ENCODE data around the gene MED29. TPM values are rescaled to one million over a fixed set of nuclear protein-coding genes. Genes with fewer than 3 reads are reported as not detected.

Gene MED29
- total and polyA plus RNA-seq, 2 of the 4 experiments (the other 2 are of a cell fraction) = 17.6 to 28.8 TPM

DNA sequence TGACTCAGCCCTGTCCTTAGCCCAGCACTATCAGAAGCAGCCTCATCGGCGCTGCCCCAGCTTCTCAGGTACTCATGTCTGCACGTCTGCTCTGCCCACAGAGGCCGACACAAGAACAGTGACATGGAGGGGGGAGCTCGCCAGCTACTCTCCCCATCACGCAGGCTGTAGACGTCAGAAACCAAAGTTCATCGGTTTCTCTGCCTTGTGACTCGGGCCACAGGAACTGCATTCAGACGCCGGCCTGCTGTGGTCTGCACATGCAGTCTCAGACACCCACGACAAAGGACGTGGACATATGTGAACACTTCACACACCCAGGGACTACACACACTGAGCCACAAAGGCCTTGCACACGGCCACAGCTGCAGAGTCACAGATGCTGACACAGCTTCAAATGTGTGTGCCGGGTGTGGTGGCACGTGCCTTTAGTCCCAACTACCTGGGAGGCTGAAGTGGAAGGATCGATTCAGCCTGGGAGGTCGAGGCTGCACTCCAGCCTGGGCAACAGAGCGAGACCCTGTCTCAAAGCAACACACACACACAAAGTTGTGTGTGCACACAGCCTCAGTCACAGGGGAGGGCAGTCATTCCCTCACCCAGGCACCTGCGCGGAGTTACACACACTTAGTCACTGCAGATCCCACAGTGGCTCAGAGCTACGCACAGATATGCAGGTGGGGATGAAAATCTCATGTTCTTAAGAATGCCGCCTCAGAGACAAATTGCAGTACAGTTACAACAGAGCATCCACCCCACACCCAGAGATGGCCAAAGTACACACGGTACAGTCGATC is 10.6 kb downstream of the MED29 start:
- H3K14ac ChIP-seq (replicated peaks; ENCODE audit: low read depth, low read length) = peak overlapping the region; percentile 76
- peaks cover 4% of the 10 kb centered on the region for H3K36me3 ChIP-seq (ENCODE audit: control insufficient read depth, insufficient read depth, low read length)
- peak overlapping the region; percentile 85 for H3K18ac ChIP-seq (ENCODE audit: low read depth, low read length)
- peaks cover 11% of the 10 kb centered on the region for H3K9me1 ChIP-seq (ENCODE audit: insufficient read depth, low read length)
- peak overlapping the region; percentile 95 for H3K27ac ChIP-seq (ENCODE audit: insufficient read depth, low read length)
- H2BK20ac ChIP-seq (ENCODE audit: low read depth, low read length) = peak overlapping the region; percentile 91
- 38% methylated on average over 9 of the region's 25 CpGs; no CpG with 5 or more reads in 1 of the 2 experiments for WGBS, 2 experiments (ENCODE audit: extremely low coverage in 2 of 2, insufficient read length in 1 of 2)
- ChIA-PET POLR2A (ENCODE audit: unreplicated experiment) (interaction anchor here (1.3 kb wide), 1 partner anchor 9 kb away, joined by 3 read pairs; no protein-coding TSS in a partner anchor), CTCF (interaction anchor here (2.0 kb wide), 1 partner anchor 10 kb away, joined by 10 read pairs; the partner anchor contains the start of gene PLEKHG2)
- peak overlapping the region; percentile 46 for H3K9ac ChIP-seq (ENCODE audit: low read depth, low read length)
- H3K4me1 ChIP-seq (ENCODE audit: control insufficient read depth, insufficient read depth, low read length) = peaks cover 29% of the 10 kb centered on the region
- H4K20me1 ChIP-seq (ENCODE audit: insufficient read depth, low read length) = peaks cover 18% of the 10 kb centered on the region
- peak overlapping the region; percentile 70 for H4K5ac ChIP-seq (ENCODE audit: low read depth, low read length)
- 0 out of 2 replicates have a peak overlapping the region, but pooled peaks have one; percentile 32 for H3K56ac ChIP-seq (ENCODE audit: extremely low read depth, insufficient read depth, low read length)
- H2AFZ ChIP-seq (replicated peaks; ENCODE audit: low read length, poor library complexity) = peak overlapping the region; percentile 79
- H3K9me3 ChIP-seq (ENCODE audit: control insufficient read depth, insufficient read depth, low read length) = no peaks in the 10 kb centered on the region
- H3K4me2 ChIP-seq (ENCODE audit: low read depth, low read length) = peak overlapping the region; percentile 62
- peak overlapping the region; percentile 94 for H3K23ac ChIP-seq (ENCODE audit: low read depth, low read length)
- in situ Hi-C loops (cut with MboI; ENCODE audit: low sequenced_read_pairs) (no loop called here), intact Hi-C loops (cut with micrococcal nuclease) (loop anchor here (2.0 kb wide), 1 partner anchor 131 kb away; the partner anchor contains the start of gene EID2B), dilution Hi-C loops (cut with HindIII; ENCODE audit: low sequenced_read_pairs, unreplicated experiment) (no loop called here)
- H4K8ac ChIP-seq (ENCODE audit: low read depth in 2 of 2, low read length in 2 of 2) = peak overlapping the region; percentile 66 to 90
- peak overlapping the region; percentile 94 for H2BK5ac ChIP-seq (ENCODE audit: low read depth, low read length, poor library complexity, severe bottlenecking)
- H3K4ac ChIP-seq (ENCODE audit: low read depth, low read length) = peak overlapping the region; percentile 97
- H2AK9ac ChIP-seq (replicated peaks; ENCODE audit: low read depth, low read length, poor library complexity) = peak overlapping the region; percentile 96
- peak overlapping the region; percentile 99 for H2AK5ac ChIP-seq (ENCODE audit: low read depth, low read length)
- H4K91ac ChIP-seq (ENCODE audit: insufficient read depth, low read depth, low read length) = peak overlapping the region; percentile 99
- BruUV-seq (replicated peaks) = no TSS peak
- H3K27me3 ChIP-seq (ENCODE audit: control insufficient read depth, insufficient read depth, low read length) = no peaks in the 10 kb centered on the region
- ATAC-seq (ENCODE audit: low read depth) (no peak), DNase-seq (peak; percentile 89)
- peaks cover 0 to 58% of the 10 kb centered on the region in 2 experiments; a peak in 2 of 4 replicates for H3K79me1 ChIP-seq (ENCODE audit: low read depth in 1 of 2, low read length in 2 of 2)
- H2BK15ac ChIP-seq (ENCODE audit: low read depth, low read length) = peak overlapping the region; percentile 89; the same call in 2 of the 3 replicates
- H3K4me3 ChIP-seq (ENCODE audit: insufficient read depth, low read depth, low read length) = no peak overlapping the region
- H2BK120ac ChIP-seq (ENCODE audit: low read depth, low read length) = peak overlapping the region; percentile 98
- TF ChIP-seq CHD1 (IDR thresholded peaks at IDR 0.05; ENCODE audit: low read depth, low read length) = no peak
- TF ChIP-seq MAZ (IDR thresholded peaks at IDR 0.05; ENCODE audit: borderline replicate concordance, low read depth, low read length) = peak; percentile 44; the same call in 1 of the 2 replicates
- TF ChIP-seq, protein P1, sequence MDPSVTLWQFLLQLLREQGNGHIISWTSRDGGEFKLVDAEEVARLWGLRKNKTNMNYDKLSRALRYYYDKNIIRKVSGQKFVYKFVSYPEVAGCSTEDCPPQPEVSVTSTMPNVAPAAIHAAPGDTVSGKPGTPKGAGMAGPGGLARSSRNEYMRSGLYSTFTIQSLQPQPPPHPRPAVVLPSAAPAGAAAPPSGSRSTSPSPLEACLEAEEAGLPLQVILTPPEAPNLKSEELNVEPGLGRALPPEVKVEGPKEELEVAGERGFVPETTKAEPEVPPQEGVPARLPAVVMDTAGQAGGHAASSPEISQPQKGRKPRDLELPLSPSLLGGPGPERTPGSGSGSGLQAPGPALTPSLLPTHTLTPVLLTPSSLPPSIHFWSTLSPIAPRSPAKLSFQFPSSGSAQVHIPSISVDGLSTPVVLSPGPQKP (IDR thresholded peaks at IDR 0.05; ENCODE audit: borderline replicate concordance, low read depth, low read length) = no peak
- no peak for TF ChIP-seq RCOR1 (IDR thresholded peaks at IDR 0.05; ENCODE audit: insufficient replicate concordance, low read length)
- peak; percentile 34 for TF ChIP-seq MAFK (IDR thresholded peaks at IDR 0.05; ENCODE audit: low read depth, low read length)
- TF ChIP-seq, protein P2, sequence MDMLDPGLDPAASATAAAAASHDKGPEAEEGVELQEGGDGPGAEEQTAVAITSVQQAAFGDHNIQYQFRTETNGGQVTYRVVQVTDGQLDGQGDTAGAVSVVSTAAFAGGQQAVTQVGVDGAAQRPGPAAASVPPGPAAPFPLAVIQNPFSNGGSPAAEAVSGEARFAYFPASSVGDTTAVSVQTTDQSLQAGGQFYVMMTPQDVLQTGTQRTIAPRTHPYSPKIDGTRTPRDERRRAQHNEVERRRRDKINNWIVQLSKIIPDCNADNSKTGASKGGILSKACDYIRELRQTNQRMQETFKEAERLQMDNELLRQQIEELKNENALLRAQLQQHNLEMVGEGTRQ (IDR thresholded peaks at IDR 0.05; ENCODE audit: low read depth, low read length) = 0 out of 2 replicates have a peak, but pooled peaks have one; percentile 44
- TF ChIP-seq CEBPB (IDR thresholded peaks at IDR 0.05; ENCODE audit: low read depth, low read length) = peak; percentile 59
- TF ChIP-seq BHLHE40 (IDR thresholded peaks at IDR 0.05; ENCODE audit: low read depth, low read length) = peak; percentile 79
- TF ChIP-seq FOS (IDR thresholded peaks at IDR 0.05; ENCODE audit: low read depth, low read length) = peak; percentile 77
- TF ChIP-seq NFE2L2 (IDR thresholded peaks at IDR 0.05; ENCODE audit: low read depth, low read length) = peak; percentile 40; the same call in 1 of the 2 replicates
- TF ChIP-seq, protein P3, sequence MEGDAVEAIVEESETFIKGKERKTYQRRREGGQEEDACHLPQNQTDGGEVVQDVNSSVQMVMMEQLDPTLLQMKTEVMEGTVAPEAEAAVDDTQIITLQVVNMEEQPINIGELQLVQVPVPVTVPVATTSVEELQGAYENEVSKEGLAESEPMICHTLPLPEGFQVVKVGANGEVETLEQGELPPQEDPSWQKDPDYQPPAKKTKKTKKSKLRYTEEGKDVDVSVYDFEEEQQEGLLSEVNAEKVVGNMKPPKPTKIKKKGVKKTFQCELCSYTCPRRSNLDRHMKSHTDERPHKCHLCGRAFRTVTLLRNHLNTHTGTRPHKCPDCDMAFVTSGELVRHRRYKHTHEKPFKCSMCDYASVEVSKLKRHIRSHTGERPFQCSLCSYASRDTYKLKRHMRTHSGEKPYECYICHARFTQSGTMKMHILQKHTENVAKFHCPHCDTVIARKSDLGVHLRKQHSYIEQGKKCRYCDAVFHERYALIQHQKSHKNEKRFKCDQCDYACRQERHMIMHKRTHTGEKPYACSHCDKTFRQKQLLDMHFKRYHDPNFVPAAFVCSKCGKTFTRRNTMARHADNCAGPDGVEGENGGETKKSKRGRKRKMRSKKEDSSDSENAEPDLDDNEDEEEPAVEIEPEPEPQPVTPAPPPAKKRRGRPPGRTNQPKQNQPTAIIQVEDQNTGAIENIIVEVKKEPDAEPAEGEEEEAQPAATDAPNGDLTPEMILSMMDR (conservative IDR thresholded peaks at IDR 0.05; ENCODE audit: low read depth, low read length) = no peak
- TF ChIP-seq RFX5 (IDR thresholded peaks at IDR 0.05; ENCODE audit: low read depth, low read length) = no peak
